Thymus (tissue), 11 donors: ENCODE results near the gene SEC22C. TPM values are rescaled to one million over a fixed set of nuclear protein-coding genes. Genes with fewer than 3 reads are reported as not detected.
"Not testable (repeated sequence)": the region's sequence is repeated elsewhere in the genome, so short reads cannot be mapped to it uniquely, and the experiment has no call there.

ENCODE experiments used
- DNase-seq, 9 donors: peaks; one replicate each; pipeline ENCODE4 v3.0.0-alpha.2; 2013; ENCODE audit warnings: low spot score in 9 of 9, low read depth in 6 of 9, missing footprints in 1 of 9
- H3K27ac ChIP-seq, 2 donors: one replicate each; pipeline ENCODE4 v1.5.1; 2013; ENCODE audit warnings: control low read depth in 1 of 2, low read depth in 1 of 2, low read length in 1 of 2, mild to moderate bottlenecking in 1 of 2, moderate library complexity in 1 of 2
- H3K27me3 ChIP-seq, 2 donors: one replicate each; pipeline ENCODE4 v1.5.1; 2013; ENCODE audit warnings: low read length in 1 of 2; ENCODE audit not compliant: control insufficient read depth in 2 of 2, insufficient read depth in 1 of 2
- H3K36me3 ChIP-seq, 2 donors: one replicate each; pipeline ENCODE4 v1.5.1; 2013; ENCODE audit warnings: low read length in 1 of 2, mild to moderate bottlenecking in 1 of 2, moderate library complexity in 1 of 2; ENCODE audit not compliant: control insufficient read depth in 2 of 2, insufficient read depth in 2 of 2
- H3K4me1 ChIP-seq, 2 donors: one replicate each; pipeline ENCODE4 v1.5.1; 2013; ENCODE audit warnings: low read length in 2 of 2; ENCODE audit not compliant: control insufficient read depth in 2 of 2, insufficient read depth in 2 of 2
- H3K4me3 ChIP-seq, 2 donors: one replicate each; pipeline ENCODE4 v1.5.1; 2013; ENCODE audit warnings: low read length in 2 of 2, control low read depth in 1 of 2, mild to moderate bottlenecking in 1 of 2
- H3K9me3 ChIP-seq, 2 donors: one replicate each; pipeline ENCODE4 v1.5.1; 2013; ENCODE audit warnings: low read length in 1 of 2, mild to moderate bottlenecking in 1 of 2; ENCODE audit not compliant: control insufficient read depth in 2 of 2, insufficient read depth in 1 of 2
- WGBS: extraction: QIAGEN DNeasy Blood & Tissue Kit; methylation state at CpG from one replicate; pipeline ENCODE4 v1.1.7; 2013; 5-methylcytosine and 5-hydroxymethylcytosine counted together
- polyA plus RNA-seq: library from polyadenylated mRNA; stranded (reverse); fragments of 200-250 nt; gene quantifications from one replicate; pipeline ENCODE4 v1.2.3, GENCODE V29; 2013
- total RNA-seq: library from RNA; stranded (reverse); fragments of 120-200 nt; gene quantifications from one replicate; pipeline ENCODE4 v1.2.4, GENCODE V29; 2013
- donor health status: healthy.

The SEC22C gene
- total and polyA plus RNA-seq, 2 donors = 20.9 to 24.9 TPM

DNA sequence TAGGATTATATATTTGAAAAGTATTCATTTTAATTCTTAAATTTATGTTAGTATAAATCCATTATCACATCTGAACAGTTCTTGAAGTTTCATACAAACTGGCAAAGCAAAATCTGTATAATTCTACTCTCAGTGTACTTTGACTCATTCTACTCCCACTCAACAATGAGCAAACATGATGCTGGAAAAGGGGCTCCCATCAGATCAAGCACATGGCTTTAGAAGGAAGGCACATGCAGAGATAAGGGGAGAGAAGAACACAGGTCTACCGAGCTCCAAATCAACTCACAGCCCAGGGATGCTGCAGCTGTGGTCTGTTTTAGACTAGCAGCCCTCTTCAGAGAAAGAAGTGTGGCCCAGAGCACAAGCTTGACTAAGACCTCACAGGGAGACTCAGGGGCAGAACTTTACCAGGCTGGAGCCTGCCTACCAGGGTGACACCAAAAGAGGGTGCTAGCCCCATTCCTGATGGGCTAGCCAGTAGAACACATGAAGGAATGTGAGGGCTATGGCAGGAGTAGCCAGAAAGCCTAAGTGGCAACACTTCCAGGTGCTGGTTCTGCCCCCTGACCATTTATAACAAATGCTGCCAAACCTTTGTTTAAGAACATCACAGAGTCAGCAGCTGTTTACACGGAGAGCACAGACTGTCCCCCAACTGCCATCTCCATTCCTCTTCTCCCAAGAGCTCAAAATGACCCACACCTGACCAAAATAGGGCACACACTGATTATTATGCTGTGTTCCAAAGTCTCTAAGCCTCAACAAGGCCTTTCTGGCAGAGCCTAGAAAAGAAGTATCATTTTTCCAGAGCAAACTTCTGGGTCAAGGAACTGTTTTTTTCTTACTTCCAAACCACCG lies 19.5 kb downstream of the SEC22C start:
- H3K4me3 ChIP-seq = no peak overlapping the region
- 89% methylated on average over 3 of the region's 3 CpGs for WGBS

DNA sequence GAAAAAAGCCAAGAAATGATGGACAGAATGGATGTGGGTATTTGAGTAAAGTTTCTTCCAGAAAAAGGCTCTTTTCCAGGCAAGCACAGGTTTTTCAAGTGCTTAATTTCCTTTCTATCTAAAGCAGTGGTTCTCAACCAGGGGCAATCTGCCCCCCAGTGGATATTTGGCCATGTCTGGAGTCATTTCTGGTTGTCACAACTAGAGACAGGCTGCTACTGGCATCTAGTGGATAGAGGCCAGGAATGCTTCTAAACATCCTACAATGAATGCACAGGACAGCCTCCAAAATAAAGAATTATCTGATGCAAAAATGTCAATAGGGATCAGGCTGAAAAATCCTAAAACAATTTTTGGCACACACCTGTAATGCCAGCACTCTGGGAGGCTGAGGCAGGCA lies 23.9 kb downstream of the SEC22C start:
- H3K27me3 ChIP-seq = no peaks in the 10 kb centered on the region
- H3K27ac ChIP-seq = no peak overlapping the region
- peaks cover 14 to 21% of the 10 kb centered on the region in 2 donors for H3K4me1 ChIP-seq
- peak in 4 of 9 donors; percentile 26 to 71 (median 34) for DNase-seq
- H3K4me3 ChIP-seq = no peak overlapping the region
- H3K36me3 ChIP-seq = peaks cover 46 to 74% of the 10 kb centered on the region in 2 donors
- no peaks in the 10 kb centered on the region for H3K9me3 ChIP-seq

More for the DNA sequence above, 19.5 kb downstream of the SEC22C start:
- no peak for DNase-seq
- Histone ChIP-seq H3K27me3 (no peaks in the 10 kb centered on the region), H3K36me3 (peaks cover 57 to 78% of the 10 kb centered on the region in 2 donors), H3K9me3 (no peaks in the 10 kb centered on the region), H3K4me1 (no peaks in the 10 kb centered on the region), H3K27ac (no peak overlapping the region)

DNA sequence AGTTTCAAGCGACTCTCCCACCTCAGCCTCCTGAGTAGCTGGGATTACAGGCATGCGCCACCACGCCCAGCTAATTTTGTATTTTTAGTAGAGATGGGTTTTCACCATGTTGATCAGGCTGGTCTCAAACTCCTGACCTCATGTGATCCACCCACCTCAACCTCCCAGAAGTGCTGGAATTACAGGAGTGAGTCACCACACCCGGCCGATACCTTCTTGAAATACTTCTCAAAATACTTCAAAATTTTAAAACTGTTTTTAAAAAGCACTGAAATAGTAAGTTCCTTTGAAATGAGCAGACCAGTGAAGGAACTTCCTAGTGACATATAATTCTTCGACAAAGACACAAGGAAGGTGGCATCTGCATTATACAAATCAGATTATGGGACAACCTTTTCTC lies 24.9 kb downstream of the SEC22C start:
- Histone ChIP-seq H3K36me3 (peaks cover 39 to 71% of the 10 kb centered on the region in 2 donors), H3K4me1 (peaks cover 14 to 21% of the 10 kb centered on the region in 2 donors)
- DNase-seq, H3K4me3 ChIP-seq, H3K9me3 ChIP-seq, H3K27me3 ChIP-seq, H3K27ac ChIP-seq: not testable (repeated sequence)
- WGBS = 97% methylated on average over 6 of the region's 6 CpGs

DNA sequence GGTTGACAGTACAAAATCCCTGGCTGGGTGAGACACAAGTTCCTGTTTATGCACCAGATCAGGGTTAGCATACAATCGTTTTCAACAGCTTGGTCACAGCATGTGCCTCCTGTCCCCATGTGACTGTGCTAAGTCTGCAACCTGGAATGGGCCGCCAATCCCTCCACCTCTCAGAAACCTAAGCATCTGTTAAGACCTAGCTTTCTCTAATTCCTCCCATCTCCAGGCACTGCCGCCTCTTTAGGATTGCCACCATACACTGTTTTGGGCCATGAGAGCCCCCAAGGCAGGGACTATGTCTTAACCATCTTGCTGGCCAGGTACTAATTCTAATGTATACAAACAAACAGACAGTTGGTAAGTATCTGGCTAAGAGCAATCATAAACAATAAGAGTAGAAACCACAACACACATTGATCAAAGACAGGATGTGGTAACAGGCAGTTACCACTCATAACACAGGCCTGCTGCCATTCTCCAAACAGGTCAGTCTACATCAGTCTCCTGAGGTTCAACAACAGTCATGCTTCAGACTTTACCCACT lies 25.6 kb downstream of the SEC22C start:
- Histone ChIP-seq H3K4me1 (peaks cover 14 to 21% of the 10 kb centered on the region in 2 donors), H3K9me3 (no peaks in the 10 kb centered on the region), H3K36me3 (peaks cover 35 to 65% of the 10 kb centered on the region in 2 donors), H3K27me3 (no peaks in the 10 kb centered on the region), H3K27ac (peak overlapping the region; percentile 74 to 81), H3K4me3 (no peak overlapping the region)
- DNase-seq = peak in 7 of 9 donors; percentile 23 to 86 (median 61)
- 52% methylated on average over 3 of the region's 3 CpGs for WGBS

DNA sequence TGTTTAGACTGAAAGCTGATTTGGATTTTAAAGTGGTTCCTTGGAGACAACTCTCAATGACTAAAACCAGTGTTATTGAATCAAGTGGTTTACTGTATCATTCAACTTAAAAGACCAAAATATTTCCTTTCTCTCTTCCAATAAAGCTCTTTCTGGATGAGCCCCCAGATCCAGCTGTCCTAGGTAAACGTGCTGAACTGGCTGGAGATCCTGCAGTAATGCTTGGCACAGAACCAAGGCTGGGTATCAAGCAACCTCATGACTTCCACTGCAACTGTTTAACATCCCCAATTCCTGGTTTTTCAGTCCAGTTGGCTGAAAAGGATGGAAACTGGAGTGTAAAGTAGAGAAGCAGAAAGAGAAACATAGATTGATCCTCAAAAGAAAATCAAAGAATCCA lies 28.9 kb downstream of the SEC22C start:
- Histone ChIP-seq H3K36me3 (peaks cover 32 to 47% of the 10 kb centered on the region in 2 donors), H3K9me3 (no peaks in the 10 kb centered on the region), H3K27me3 (no peaks in the 10 kb centered on the region), H3K27ac (no peak overlapping the region), H3K4me3 (no peak overlapping the region), H3K4me1 (peaks cover 14 to 21% of the 10 kb centered on the region in 2 donors)
- WGBS = 90% methylated on average over 1 of the region's 1 CpG
- no peak for DNase-seq

DNA sequence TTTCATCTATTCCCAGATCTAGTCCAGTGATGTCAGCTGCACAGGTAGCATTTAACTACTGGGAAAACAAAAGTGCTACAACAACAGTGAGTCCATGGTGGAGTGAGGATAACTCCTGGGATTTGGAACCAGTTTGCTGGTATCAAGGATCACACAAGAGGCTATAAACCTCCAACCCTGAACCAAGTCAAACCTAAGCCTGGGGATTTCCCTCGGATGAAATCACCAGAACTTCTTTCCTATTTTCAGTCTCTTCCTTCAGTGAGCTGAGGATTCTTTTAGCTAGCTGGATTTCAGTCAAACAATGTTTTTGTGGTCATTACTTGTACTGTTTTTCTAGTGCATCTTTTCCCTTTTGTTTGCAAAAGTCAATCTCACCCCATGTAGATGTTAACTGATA lies 31.5 kb downstream of the SEC22C start:
- Histone ChIP-seq H3K27ac (no peak overlapping the region), H3K27me3 (no peaks in the 10 kb centered on the region), H3K4me1 (peaks cover 0 to 1% of the 10 kb centered on the region in 2 donors), H3K4me3 (no peak overlapping the region), H3K9me3 (no peaks in the 10 kb centered on the region), H3K36me3 (peaks cover 28 to 37% of the 10 kb centered on the region in 2 donors)
- no peak for DNase-seq
- WGBS = 30% methylated on average over 1 of the region's 1 CpG

DNA sequence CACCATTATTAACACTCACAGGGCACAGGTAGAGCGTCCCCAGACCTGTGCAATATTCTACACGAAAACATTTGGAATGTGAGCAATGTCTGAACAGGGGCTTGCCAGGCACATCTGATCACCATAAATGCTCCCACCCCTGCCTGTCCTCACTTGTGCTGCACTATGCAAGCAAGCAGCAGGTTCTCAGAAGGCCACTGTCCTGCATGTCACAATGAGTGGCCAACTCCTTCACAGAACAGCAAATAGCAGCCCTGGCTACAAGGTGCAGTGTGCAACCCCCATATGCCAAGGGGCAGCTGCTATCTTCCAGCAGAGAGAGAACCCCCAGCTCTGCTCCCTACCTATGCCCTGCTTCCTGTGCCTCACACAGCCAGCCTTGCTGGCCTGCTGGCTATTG lies 32.6 kb downstream of the SEC22C start:
- H3K36me3 ChIP-seq = peaks cover 22 to 29% of the 10 kb centered on the region in 2 donors
- no peaks in the 10 kb centered on the region for H3K9me3 ChIP-seq
- no peaks in the 10 kb centered on the region for H3K27me3 ChIP-seq
- H3K4me3 ChIP-seq = no peak overlapping the region
- WGBS = 93% methylated on average over 2 of the region's 2 CpGs
- DNase-seq = no peak
- H3K4me1 ChIP-seq = no peaks in the 10 kb centered on the region
- no peak overlapping the region for H3K27ac ChIP-seq

DNA sequence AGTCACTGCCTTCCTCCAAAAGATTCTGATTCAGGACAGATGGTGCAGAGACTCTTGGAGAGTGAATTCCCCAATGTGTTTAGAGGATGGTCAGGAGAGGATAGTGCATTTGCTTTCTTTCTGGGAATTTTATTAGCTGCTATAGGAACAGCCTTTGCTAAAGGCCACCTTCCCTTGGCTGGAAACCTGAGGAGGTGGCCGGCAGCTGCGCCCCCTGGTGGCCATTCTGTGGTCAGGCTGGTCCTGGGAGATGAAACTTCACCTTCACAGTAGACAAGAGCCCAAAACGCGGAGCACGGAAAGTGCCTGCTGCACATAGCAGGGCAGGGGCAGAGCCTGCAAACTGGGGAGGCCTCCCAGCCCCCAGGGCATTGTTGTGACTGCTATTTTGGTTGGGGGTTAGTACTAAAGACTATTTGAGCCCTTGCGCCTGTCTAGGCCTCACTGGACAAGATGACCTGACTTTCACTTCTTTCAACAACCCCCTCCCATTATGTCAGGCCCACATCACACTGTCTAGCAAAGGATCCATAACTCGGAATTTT lies 34.3 kb downstream of the SEC22C start:
- no peaks in the 10 kb centered on the region for H3K9me3 ChIP-seq
- no peak overlapping the region for H3K27ac ChIP-seq
- DNase-seq = peak in 3 of 9 donors; percentile 39 to 51 (median 51)
- no peak overlapping the region for H3K4me3 ChIP-seq
- 63% methylated on average over 7 of the region's 7 CpGs for WGBS
- H3K27me3 ChIP-seq = no peaks in the 10 kb centered on the region
- peaks cover 14 to 16% of the 10 kb centered on the region in 2 donors for H3K36me3 ChIP-seq
- no peaks in the 10 kb centered on the region for H3K4me1 ChIP-seq

DNA sequence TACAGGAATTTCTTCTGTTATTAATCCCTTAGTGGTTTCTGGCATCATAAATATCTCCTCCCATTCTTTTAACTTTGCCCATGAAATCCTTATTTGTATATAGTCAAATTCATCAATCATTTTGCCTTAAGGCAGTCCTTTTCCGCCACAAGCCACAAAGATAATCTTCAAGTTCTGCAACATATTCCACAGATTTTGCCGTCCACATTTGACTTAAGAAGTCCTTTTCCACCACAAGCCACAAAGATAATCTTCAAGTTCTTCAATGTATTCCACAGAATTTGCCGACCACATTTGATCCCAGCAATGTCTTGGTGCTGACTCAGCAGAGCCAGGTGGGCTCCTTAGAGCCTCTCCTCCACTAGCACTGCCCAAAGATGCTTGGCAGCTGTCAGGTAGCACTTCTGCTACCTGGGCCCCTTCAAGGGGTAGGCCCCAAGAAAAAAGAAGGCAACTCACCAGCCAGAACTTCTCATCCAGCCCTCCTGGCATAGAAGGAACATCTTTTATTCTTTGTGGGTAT lies 35.0 kb downstream of the SEC22C start:
- WGBS = 97% methylated on average over 3 of the region's 3 CpGs
- DNase-seq = no peak
- Histone ChIP-seq H3K4me1 (no peaks in the 10 kb centered on the region), H3K36me3 (peaks cover 10 to 16% of the 10 kb centered on the region in 2 donors), H3K9me3 (no peaks in the 10 kb centered on the region), H3K27ac (no peak overlapping the region), H3K27me3 (no peaks in the 10 kb centered on the region), H3K4me3 (no peak overlapping the region)
